ES-I3 (cell line): Measurements from ENCODE around the gene DNAH6.
"Not testable (repeated sequence)": the region's sequence is repeated elsewhere in the genome, so short reads cannot be mapped to it uniquely, and the experiment has no call there.

Source experiments
- H3K36me3 ChIP-seq: 2 replicates; pipeline ENCODE4 v1.6.1; 2013; ENCODE audit warnings: mild to moderate bottlenecking, low read length, control low read depth, moderate library complexity; ENCODE audit not compliant: insufficient read depth
- H3K4me1 ChIP-seq: 2 replicates; pipeline ENCODE4 v1.6.1; 2013; ENCODE audit warnings: mild to moderate bottlenecking, control low read depth, low read length; ENCODE audit not compliant: insufficient read depth
- H3K9ac ChIP-seq: 2 replicates; pipeline ENCODE4 v1.6.1; 2013; ENCODE audit warnings: low read depth, mild to moderate bottlenecking, low read length, moderate library complexity
- H3K9me3 ChIP-seq: 2 replicates; pipeline ENCODE4 v1.6.1; 2013; ENCODE audit warnings: mild to moderate bottlenecking, low read length, moderate library complexity; ENCODE audit not compliant: control insufficient read depth, insufficient read depth

Gene DNAH6

GRCh38 chr2:84537251-84537650, 21.0 kb downstream of the DNAH6 start:
- Histone ChIP-seq H3K36me3 (no peaks in the 10 kb centered on the region), H3K9me3 (no peaks in the 10 kb centered on the region), H3K4me1 (no peaks in the 10 kb centered on the region), H3K9ac (no peak overlapping the region)

GRCh38 chr2:84539729-84540128, 23.4 kb downstream of the DNAH6 start:
- H3K36me3 ChIP-seq, result no peaks in the 10 kb centered on the region
- no peaks in the 10 kb centered on the region for H3K4me1 ChIP-seq
- no peaks in the 10 kb centered on the region for H3K9me3 ChIP-seq
- H3K9ac ChIP-seq, result no peak overlapping the region

- H3K4me1 ChIP-seq, result no peaks in the 10 kb centered on the region
- no peaks in the 10 kb centered on the region for H3K36me3 ChIP-seq
- H3K9me3 ChIP-seq, result no peaks in the 10 kb centered on the region
- no peak overlapping the region for H3K9ac ChIP-seq
Measured at GRCh38 chr2:84545005-84545404, 28.7 kb downstream of the DNAH6 start.

- no peaks in the 10 kb centered on the region for H3K4me1 ChIP-seq
- H3K9ac ChIP-seq, result no peak overlapping the region
- no peaks in the 10 kb centered on the region for H3K36me3 ChIP-seq
- no peaks in the 10 kb centered on the region for H3K9me3 ChIP-seq
Measured at GRCh38 chr2:84546551-84546950, 30.3 kb downstream of the DNAH6 start.

GRCh38 chr2:84548303-84548702, 32.0 kb downstream of the DNAH6 start:
- Histone ChIP-seq H3K36me3 (no peaks in the 10 kb centered on the region), H3K9ac (no peak overlapping the region), H3K4me1 (no peaks in the 10 kb centered on the region), H3K9me3 (no peaks in the 10 kb centered on the region)

- no peaks in the 10 kb centered on the region for H3K36me3 ChIP-seq
- no peaks in the 10 kb centered on the region for H3K4me1 ChIP-seq
- H3K9me3 ChIP-seq, result no peaks in the 10 kb centered on the region
- H3K9ac ChIP-seq, result no peak overlapping the region
Measured at GRCh38 chr2:84550916-84551315, 34.6 kb downstream of the DNAH6 start.

GRCh38 chr2:84551526-84551925, 35.2 kb downstream of the DNAH6 start:
- H3K9me3 ChIP-seq, H3K4me1 ChIP-seq, H3K36me3 ChIP-seq, H3K9ac ChIP-seq: not testable (repeated sequence)

GRCh38 chr2:84556190-84556589, 39.9 kb downstream of the DNAH6 start:
- H3K4me1 ChIP-seq, result no peaks in the 10 kb centered on the region
- H3K9me3 ChIP-seq, result no peaks in the 10 kb centered on the region; the same call in 1 of the 2 replicates
- no peaks in the 10 kb centered on the region for H3K36me3 ChIP-seq
- no peak overlapping the region for H3K9ac ChIP-seq

GRCh38 chr2:84559838-84560237, 43.5 kb downstream of the DNAH6 start:
- Histone ChIP-seq H3K36me3 (no peaks in the 10 kb centered on the region), H3K9me3 (no peaks in the 10 kb centered on the region; the same call in 1 of the 2 replicates), H3K9ac (no peak overlapping the region), H3K4me1 (no peaks in the 10 kb centered on the region)

- no peaks in the 10 kb centered on the region for H3K4me1 ChIP-seq
- no peaks in the 10 kb centered on the region for H3K36me3 ChIP-seq
- H3K9ac ChIP-seq, result no peak overlapping the region
- no peaks in the 10 kb centered on the region for H3K9me3 ChIP-seq
Measured at GRCh38 chr2:84579661-84580060, 63.4 kb downstream of the DNAH6 start.

- Histone ChIP-seq H3K36me3 (no peaks in the 10 kb centered on the region), H3K9me3 (no peaks in the 10 kb centered on the region; the same call in 1 of the 2 replicates), H3K9ac (no peak overlapping the region), H3K4me1 (0 out of 2 replicates have a peak, but pooled peaks cover 3% of the 10 kb centered on the region)
Measured at GRCh38 chr2:84603911-84604310, 87.6 kb downstream of the DNAH6 start.

GRCh38 chr2:84613082-84613481, 96.8 kb downstream of the DNAH6 start:
- Histone ChIP-seq H3K9me3 (no peaks in the 10 kb centered on the region; the same call in 1 of the 2 replicates), H3K9ac (no peak overlapping the region), H3K36me3 (no peaks in the 10 kb centered on the region), H3K4me1 (no peaks in the 10 kb centered on the region)

- Histone ChIP-seq H3K36me3 (no peaks in the 10 kb centered on the region), H3K9me3 (no peaks in the 10 kb centered on the region), H3K9ac (no peak overlapping the region), H3K4me1 (no peaks in the 10 kb centered on the region)
Measured at GRCh38 chr2:84619794-84620371, 103.6 kb downstream of the DNAH6 start.

GRCh38 chr2:84628486-84628885, 112.2 kb downstream of the DNAH6 start:
- no peaks in the 10 kb centered on the region for H3K4me1 ChIP-seq
- no peak overlapping the region for H3K9ac ChIP-seq
- H3K9me3 ChIP-seq, result no peaks in the 10 kb centered on the region
- H3K36me3 ChIP-seq, result no peaks in the 10 kb centered on the region

- H3K9me3 ChIP-seq, result no peaks in the 10 kb centered on the region
- no peaks in the 10 kb centered on the region for H3K4me1 ChIP-seq
- H3K9ac ChIP-seq, result no peak overlapping the region
Measured at GRCh38 chr2:84629550-84629949, 113.3 kb downstream of the DNAH6 start.

GRCh38 chr2:84631047-84631446, 114.7 kb downstream of the DNAH6 start:
- H3K9me3 ChIP-seq, result no peaks in the 10 kb centered on the region
- no peaks in the 10 kb centered on the region for H3K4me1 ChIP-seq
- no peaks in the 10 kb centered on the region for H3K36me3 ChIP-seq
- H3K9ac ChIP-seq, result no peak overlapping the region

More at GRCh38 chr2:84629550-84629949, 113.3 kb downstream of the DNAH6 start:
- no peaks in the 10 kb centered on the region for H3K36me3 ChIP-seq
